Measurements from ENCODE around the gene BOD1L1.
"Not testable (repeated sequence)": the region's sequence is repeated elsewhere in the genome, so short reads cannot be mapped to it uniquely, and the experiment has no call there.

Gene BOD1L1

GRCh38 chr4:13618212-13618806 lies 9.2 kb downstream of the BOD1L1 start:
- DNase-seq: no peak

- no peak for DNase-seq
These were observed 9.7 kb downstream of the BOD1L1 start for GRCh38 chr4:13617801-13618200.

- DNase-seq: no peak
These were observed 10.9 kb downstream of the BOD1L1 start for GRCh38 chr4:13616597-13616996.

- DNase-seq: peak; percentile 63
These were observed 12.4 kb downstream of the BOD1L1 start for GRCh38 chr4:13615161-13615560.

- no peak for DNase-seq
These were observed 15.0 kb downstream of the BOD1L1 start for GRCh38 chr4:13612569-13612968.

GRCh38 chr4:13611283-13611842 lies 16.2 kb downstream of the BOD1L1 start:
- DNase-seq: no peak

GRCh38 chr4:13605330-13605729 lies 22.2 kb downstream of the BOD1L1 start:
- DNase-seq: no peak

- no peak for DNase-seq
These were observed 25.7 kb downstream of the BOD1L1 start for GRCh38 chr4:13601848-13602247.

- DNase-seq: no peak
These were observed 26.5 kb downstream of the BOD1L1 start for GRCh38 chr4:13601048-13601447.

- DNase-seq: no peak
These were observed 28.4 kb downstream of the BOD1L1 start for GRCh38 chr4:13599159-13599558.

GRCh38 chr4:13597604-13598003 lies 29.9 kb downstream of the BOD1L1 start:
- DNase-seq: no peak

GRCh38 chr4:13597141-13597540 lies 30.4 kb downstream of the BOD1L1 start:
- DNase-seq: no peak

GRCh38 chr4:13592220-13592619 lies 35.3 kb downstream of the BOD1L1 start:
- DNase-seq: no peak

- DNase-seq: no peak
These were observed 36.8 kb downstream of the BOD1L1 start for GRCh38 chr4:13590766-13591165.

- no peak for DNase-seq
These were observed 38.6 kb downstream of the BOD1L1 start for GRCh38 chr4:13588954-13589353.

GRCh38 chr4:13584481-13584880 lies 43.0 kb downstream of the BOD1L1 start:
- DNase-seq: no peak

GRCh38 chr4:13580036-13580435 lies 47.5 kb downstream of the BOD1L1 start:
- DNase-seq: peak; percentile 85

GRCh38 chr4:13577660-13578059 lies 49.9 kb downstream of the BOD1L1 start:
- DNase-seq: no peak

GRCh38 chr4:13570916-13571315 lies 56.6 kb downstream of the BOD1L1 start:
- DNase-seq: no peak

- DNase-seq: no peak
These were observed 60.4 kb downstream of the BOD1L1 start for GRCh38 chr4:13567125-13567524.

GRCh38 chr4:13562876-13563275 lies 64.6 kb downstream of the BOD1L1 start:
- no peak for DNase-seq

- no peak for DNase-seq
These were observed 65.9 kb downstream of the BOD1L1 start for GRCh38 chr4:13561673-13562072.

GRCh38 chr4:13560111-13560510 lies 67.4 kb downstream of the BOD1L1 start:
- not testable (repeated sequence) for DNase-seq

GRCh38 chr4:13559413-13559812 lies 68.1 kb downstream of the BOD1L1 start:
- DNase-seq: no peak

- no peak for DNase-seq
These were observed 68.6 kb downstream of the BOD1L1 start for GRCh38 chr4:13558881-13559280.

Data from GF-D8 (cell line).